SK-N-DZ (cell line): Measurements from ENCODE around the gene EIF4B.

ENCODE experiments used
- DNase-seq: peaks from one replicate; pipeline ENCODE4 v3.0.0-alpha.2; 2015; ENCODE audit warnings: low spot score

Gene EIF4B

DNA sequence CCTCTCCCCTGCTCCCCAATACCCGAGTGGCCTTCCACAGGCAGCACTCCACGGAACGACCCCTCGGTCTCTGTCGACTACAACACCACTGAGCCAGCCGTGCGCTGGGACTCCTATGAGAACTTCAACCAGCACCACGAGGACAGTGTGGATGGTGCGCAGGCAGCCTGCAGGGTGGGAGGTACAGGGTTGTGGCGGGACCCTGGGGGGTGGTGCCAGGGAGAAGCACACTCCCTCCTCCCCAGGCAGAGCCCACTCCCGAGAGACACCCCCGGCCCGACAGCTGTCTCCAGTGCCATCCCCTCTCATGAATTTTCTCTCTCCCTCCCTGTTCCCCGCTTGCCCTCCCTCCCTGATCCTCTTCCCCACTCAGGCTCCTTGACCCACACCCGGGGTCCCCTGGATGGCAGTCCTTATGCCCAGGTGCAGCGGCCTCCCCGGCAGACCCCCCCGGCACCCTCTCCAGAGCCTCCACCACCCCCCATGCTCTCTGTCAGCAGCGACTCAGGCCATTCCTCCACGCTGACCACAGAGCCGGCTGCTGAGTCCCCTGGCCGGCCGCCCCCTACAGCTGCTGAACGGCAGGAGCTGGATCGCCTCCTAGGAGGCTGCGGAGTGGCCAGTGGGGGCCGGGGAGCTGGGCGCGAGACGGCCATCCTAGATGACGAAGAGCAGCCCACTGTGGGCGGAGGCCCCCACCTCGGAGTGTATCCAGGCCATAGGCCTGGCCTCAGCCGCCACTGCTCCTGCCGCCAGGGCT lies 52.6 kb downstream of the EIF4B start:
- DNase-seq, result peak; percentile 15

DNA sequence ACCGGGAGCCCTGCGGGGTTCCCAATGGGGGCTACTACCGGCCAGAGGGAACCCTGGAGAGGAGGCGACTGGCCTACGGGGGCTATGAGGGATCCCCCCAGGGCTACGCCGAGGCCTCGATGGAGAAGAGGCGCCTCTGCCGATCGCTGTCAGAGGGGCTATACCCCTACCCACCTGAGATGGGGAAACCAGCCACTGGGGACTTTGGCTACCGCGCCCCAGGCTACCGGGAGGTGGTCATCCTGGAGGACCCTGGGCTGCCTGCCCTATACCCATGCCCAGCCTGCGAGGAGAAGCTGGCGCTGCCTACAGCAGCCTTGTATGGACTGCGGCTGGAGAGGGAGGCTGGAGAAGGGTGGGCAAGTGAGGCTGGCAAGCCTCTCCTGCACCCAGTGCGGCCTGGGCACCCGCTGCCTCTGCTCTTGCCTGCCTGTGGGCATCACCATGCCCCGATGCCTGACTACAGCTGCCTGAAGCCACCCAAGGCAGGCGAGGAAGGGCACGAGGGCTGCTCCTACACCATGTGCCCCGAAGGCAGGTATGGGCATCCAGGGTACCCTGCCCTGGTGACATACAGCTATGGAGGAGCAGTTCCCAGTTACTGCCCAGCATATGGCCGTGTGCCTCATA lies 53.3 kb downstream of the EIF4B start:
- DNase-seq, result no peak

DNA sequence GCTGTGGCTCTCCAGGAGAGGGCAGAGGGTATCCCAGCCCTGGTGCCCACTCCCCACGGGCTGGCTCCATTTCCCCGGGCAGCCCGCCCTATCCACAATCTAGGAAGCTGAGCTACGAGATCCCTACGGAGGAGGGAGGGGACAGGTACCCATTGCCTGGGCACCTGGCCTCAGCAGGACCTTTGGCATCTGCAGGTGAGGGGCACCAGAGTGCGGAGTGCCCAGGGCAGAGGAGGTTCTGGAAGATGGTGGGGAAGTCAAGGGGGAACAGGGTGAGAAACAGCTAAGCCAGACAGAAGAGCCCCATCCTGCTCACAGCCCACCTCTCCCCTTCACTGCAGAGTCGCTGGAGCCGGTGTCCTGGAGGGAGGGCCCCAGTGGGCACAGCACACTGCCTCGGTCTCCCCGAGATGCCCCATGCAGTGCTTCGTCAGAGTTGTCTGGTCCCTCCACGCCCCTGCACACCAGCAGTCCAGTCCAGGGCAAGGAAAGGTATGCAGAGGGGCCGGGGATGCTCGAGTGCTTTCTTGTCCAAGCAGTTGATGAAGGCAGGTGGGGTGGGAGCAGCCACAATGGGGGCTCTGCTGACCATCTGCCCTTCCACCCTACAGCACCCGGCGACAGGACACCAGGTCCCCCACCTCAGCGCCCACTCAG lies 53.9 kb downstream of the EIF4B start:
- no peak for DNase-seq

DNA sequence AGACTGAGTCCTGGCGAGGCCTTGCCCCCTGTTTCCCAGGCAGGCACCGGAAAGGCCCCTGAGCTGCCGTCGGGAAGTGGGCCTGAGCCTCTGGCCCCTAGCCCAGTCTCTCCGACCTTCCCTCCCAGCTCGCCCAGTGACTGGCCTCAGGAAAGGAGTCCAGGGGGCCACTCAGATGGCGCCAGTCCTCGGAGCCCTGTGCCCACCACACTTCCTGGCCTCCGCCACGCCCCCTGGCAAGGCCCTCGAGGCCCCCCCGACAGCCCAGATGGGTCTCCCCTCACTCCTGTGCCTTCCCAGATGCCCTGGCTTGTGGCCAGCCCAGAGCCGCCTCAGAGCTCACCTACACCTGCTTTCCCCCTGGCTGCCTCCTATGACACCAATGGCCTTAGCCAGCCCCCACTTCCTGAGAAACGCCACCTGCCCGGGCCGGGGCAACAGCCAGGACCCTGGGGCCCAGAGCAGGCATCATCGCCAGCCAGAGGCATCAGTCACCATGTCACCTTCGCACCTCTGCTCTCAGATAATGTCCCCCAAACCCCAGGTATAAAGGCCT lies 54.5 kb downstream of the EIF4B start:
- no peak for DNase-seq

DNA sequence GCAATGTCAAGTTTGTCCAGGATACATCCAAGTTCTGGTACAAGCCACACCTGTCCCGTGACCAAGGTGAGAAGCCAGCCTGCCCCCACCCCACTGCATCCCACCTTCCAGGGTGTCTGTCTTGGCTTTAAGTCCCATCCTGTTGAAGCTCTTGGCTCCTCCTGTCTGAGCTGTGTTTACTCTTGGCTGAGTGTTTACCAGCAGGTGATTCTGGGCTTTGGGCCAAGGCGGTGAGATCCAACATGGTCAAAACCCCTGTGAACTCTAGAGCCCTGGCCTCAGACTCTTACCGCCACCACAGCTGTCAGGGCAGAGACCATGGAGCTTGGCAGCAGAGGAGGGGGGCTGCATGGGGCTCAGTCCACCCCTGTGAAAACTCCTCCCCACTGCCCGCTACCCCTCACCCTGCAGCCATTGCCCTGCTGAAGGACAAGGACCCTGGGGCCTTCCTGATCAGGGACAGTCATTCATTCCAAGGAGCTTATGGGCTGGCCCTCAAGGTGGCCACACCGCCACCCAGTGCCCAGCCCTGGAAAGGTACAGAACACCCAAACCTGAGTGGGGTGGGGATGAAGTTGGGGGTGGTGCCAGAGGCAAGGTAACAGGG lies 55.3 kb downstream of the EIF4B start:
- DNase-seq, result no peak

DNA sequence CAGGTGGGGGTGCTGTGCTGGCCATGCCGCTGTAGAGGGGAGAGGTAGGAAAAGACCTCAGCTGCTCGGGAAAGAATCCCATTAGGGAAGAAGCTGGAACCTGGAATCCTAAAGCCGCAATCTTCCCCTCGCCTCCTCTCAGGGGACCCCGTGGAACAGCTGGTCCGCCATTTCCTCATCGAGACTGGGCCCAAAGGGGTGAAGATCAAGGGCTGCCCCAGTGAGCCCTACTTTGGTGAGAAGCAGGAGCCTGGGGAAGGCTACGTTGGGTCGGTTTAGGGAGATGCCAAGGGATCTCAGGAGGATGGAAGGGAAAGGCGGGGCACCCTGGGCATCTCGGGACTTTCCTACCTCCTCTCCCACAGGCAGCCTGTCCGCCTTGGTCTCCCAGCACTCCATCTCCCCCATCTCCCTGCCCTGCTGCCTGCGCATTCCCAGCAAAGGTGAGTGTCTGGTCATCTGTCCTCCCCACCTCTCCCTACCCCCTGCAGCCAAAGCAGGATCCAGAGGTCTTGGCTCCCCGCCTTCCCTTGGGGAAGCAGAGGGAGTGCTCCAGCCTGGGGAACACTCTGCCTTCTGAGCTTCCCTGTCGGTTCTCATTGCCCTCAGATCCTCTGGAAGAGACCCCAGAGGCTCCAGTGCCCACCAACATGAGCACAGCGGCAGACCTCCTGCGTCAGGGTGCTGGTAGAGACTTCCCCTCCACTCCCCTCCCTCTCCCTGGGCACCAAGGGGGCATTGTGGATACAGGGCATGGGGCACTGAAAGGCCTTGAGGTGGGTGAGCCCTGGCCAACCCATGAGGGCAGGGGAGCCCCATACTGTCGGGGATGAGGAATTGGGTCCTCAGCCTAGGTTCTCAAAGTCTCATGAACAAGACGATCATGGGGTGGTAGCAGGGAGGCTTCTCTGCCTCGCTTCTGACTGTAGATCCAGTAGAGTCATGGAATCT lies 56.0 kb downstream of the EIF4B start:
- DNase-seq, result no peak

DNA sequence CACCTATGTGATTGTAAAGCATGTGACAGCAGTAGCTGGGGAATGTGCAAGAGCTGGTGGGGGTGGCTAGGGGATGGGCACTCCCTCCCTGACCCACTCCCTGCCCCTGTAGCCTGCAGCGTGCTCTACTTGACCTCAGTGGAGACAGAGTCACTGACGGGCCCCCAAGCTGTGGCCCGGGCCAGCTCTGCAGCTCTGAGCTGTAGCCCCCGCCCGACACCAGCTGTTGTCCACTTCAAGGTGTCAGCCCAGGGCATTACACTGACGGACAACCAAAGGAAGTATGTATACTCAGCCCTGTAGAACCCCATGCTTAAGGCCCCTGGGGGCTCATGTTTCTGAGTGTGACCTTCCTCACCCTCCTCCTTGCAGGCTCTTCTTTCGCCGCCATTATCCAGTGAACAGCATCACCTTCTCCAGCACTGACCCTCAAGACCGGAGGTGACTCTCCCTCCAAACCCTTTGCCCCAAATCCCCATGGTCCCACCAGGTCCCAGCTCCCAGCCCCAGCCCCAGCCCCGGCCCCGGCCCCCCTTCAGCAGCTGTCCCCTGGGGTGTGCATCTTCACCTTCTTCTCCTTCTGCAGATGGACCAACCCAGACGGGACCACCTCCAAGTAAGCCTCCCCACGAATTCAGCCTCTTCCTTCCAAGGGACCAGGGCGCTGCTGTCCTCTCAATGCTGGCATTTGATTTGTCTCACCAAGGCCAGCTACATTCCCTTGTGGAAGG lies 56.9 kb downstream of the EIF4B start:
- DNase-seq, result no peak

DNA sequence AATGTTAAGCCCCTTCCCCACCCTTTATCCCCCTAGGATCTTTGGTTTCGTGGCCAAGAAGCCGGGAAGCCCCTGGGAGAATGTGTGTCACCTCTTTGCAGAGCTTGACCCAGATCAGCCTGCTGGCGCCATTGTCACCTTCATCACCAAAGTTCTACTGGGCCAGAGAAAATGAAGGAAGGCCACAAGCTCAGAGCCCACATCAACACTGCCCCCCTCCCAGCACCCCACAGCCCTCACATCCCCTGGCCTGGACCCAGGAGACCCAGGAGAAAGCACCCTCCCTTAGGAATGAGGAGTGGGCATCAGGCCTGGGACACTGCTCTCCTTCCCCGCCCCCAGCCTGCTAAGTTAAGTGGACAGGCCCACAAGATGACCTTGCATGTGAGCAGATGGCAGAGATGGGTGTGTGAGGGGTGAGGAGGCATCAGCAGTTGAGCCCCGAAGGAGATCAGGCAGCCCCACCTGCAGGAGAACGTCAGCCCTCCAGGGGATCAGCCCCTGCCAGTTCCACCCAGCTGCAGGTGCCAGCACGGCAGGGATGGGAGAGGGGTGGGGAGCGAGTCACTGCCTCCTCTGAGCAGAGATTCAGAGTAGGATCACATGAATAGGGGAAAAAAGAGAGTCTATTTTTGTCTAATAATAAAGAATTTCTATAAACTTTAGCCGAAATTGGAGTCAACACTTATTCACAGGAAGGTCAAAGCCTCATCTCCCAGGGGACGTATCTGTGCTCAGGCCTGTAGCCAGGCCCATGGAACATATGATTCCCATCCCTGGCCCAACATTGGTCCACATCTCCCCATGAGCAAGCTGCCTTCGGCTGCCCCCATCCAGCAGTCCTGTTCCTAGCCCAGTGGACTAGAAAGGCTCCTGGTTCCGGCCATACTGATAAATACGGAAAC lies 57.7 kb downstream of the EIF4B start:
- DNase-seq, result no peak

DNA sequence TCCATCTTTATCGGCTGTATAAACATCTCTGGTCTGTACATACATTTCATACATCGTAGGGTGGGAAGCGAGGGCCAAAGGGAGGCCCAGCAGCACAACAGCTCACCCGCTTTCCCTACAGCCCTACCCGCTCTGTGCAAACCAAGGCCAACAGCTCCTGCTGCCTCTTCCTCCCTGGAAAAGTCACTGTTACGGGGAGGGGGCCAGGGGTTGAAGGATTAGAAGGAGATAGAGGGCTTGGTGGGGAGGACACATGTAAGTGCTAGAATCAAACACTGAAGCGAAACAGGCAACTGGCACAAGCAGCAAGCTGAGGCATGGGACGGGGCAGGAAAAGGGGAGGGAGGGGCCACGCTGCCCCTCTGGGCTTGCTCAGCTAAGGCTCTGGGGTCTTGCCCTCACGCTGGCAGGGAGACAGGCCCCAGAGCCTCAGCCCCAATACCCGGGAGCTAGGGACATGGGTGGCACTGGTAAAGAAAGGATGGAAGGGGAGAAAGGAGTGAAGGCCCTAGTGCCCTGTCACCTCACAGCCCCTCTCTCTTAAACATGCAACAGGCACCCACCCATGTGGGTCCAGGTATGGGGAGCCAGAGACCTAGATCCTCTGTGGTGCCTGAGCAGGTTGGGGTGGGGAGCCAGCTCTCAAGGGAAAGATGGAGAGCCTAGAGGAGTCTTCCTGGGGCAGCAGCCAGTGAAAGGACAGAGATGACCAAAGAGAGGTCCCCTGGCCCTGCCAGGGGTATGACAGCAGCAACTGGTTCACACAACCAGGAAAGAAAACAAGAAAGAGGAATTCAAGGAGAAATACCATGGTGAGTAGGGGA lies 58.6 kb downstream of the EIF4B start:
- no peak for DNase-seq

DNA sequence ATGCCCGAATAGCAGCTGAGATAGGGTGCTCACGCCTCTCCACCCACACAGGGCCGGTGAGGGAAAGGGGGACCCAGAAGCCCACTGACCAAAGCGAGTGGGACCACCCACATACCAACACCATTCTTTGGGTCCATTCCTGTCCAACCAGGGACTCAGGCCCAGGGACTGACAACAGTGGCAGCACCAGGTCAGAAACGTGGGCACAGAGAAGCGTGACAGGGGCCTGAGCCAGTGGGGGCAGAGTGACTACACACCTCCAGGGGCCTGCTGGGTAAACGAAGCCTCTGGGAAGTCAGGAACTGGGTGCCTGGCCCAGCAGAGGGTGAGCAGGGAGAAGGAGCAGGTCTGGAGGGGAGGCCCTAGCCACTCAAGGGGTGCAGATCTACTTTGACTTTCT lies 59.2 kb downstream of the EIF4B start:
- no peak for DNase-seq

DNA sequence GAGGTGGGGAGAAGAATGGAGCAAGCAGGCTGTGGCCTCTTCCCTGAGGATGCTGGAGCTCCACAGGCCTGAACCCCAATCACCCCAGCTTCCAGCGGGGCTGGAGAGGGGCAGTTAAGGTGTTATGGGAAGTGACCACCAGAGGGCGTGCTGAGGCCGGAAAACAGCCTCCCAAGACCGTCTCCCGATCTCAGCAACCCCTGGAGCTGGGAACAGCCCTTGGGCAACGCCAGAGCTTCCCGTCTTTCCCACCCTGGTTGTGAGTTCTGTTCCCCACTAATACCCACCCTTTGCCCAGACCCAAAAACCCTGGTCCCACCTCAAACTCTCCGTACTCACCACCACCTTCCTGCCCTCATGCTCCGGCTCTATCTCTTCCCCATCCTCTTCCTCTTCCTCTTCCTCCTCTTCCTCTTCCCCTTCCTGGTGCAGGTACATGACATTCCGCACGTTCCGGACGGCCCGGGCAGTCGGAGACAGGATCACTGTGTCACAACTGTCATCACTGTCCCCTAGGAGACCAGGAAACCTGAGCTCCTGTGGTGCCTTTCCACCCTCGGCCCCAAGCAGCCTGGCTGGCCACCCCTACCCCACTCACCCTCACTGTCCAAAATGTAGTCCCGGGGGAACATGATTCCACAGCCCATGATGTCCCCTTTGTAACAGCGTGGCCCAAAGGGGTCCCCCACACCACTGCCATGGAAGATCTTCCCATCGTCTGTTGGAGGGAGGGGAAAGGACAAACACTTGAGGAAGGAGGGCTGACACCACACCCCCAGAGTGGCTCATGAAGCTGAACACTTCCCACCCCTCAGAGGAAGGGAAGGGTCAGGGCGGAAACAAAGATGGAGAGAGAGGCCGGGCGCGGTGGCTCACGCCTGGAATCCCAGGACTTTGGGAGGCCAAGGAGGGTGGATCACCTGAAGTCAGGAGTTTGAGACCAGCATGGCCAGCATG lies 60.0 kb downstream of the EIF4B start:
- DNase-seq, result peak; percentile 72

DNA sequence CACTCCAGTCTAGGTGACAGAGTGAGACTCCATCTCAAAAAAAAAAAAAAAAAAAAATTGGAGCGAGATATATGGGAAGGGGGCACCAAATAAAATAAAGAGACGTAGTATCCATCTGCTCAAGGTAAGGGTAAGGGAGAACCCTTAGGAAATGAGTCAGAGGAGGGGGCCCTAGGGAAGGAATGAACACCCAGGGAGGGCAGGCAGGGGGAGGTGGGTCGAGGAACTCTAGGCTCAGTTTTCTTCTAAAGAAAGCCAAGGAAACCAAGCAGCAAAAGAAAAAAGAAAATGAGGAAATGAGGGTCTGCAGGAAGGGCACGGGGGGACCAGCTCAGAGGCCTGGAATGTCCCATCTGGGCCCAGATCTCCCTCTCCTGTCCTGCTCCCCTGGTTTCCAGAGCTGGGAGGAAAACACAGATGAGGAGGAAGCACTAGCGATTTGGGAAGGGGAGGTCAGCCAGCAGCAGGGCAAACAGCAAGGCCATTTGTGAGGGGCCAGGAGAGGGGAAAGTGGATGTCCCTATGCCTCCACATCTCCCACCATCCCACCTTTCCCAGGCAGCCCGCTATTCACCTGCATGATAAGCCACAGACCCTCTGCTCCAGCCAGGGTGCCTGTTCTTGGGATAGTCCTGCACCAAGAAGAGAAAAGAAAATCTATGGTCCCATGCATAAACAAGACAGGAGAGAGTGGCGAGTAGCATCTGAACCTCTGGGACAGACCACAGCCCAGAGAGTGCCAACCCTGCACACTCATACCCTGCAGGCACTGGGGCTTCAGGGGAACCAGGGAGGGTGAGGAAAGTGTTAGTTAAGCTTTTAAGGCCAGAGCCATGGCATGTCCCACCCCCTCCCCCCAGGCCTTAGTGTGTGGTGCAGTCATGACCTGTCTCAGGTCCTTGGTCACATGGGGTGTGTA lies 61.1 kb downstream of the EIF4B start:
- no peak for DNase-seq

DNA sequence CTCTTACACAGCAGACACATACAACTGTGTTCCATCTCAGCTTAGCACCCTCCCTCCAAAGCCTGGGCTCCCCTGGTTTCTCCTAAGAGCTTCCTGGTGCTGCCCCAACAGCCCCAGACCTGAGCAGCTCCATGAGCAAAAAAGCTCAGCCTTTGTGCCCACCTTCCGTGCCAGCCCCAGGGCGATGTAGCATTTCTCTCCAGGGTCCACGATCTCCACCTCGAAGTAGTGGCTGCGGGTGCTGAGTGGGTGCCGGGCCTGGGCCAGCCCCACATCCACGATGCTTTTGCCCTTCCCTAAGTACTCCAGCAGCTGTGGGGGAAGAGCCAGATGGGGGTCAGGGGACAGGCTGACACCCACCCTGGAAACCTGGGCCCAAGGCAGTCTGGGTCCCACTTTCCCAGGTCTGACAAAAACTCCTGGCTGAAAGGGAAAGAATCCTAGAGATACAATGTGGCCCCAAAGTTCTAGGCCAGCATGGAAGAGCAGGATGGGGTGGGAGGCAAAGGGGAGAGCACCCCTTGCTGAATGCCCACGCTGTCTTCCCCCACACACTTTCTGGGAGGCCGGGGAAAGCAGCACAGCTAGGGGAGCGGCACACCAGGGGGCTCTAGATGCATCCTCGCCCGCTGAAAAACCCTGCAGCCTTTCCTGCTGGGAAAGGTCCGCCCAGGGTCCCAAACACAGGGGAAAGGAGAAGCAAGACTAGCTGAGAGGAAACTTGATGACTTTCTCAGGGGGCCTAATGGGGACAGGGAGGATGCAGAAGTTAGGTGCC lies 61.9 kb downstream of the EIF4B start:
- no peak for DNase-seq

DNA sequence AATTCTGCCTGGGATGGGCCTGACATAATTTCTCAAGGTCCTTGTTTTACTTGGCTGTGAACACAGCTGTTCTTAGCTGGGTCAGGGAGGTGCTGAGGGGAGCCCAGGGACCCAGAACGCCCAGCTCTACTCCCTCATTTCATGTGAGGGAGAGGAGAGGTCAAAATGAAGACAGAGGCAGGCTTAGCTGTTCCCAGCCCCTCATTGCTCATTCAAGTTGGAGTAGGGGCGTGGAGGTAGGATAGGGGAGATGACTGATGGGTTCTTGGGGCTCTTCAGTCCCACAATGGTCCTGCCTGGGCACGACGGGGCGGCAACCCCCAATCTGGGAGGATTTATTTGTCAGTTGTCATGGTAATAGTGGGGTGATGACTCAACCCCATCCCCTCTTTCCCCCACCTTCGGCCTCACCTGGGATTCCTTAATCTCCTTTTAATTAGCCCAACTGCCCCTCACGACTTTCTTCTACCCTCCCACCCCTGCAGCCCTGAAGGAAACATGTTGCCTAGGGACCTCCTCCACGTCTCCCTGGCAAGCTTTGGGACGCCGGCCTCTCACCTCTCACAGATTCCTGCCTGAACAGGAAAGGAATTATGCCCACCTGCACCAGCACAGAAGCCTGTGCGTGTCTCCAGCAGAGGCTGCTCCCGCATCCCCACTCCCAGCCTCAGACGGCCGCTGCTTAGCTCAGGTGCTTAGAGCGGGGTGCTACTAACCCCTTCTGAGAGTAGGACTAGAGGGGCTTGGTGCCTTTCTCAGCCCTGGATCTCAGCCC lies 62.7 kb downstream of the EIF4B start:
- no peak for DNase-seq
